ENCODE measurements around the gene SDK1.
"Not testable (repeated sequence)": the region's sequence is repeated elsewhere in the genome, so short reads cannot be mapped to it uniquely, and the experiment has no call there.

SDK1 gene

GRCh38 chr7:4094158-4094557 lies 793.1 kb downstream of the SDK1 start:
- DNase-seq = not testable (repeated sequence)

DNA sequence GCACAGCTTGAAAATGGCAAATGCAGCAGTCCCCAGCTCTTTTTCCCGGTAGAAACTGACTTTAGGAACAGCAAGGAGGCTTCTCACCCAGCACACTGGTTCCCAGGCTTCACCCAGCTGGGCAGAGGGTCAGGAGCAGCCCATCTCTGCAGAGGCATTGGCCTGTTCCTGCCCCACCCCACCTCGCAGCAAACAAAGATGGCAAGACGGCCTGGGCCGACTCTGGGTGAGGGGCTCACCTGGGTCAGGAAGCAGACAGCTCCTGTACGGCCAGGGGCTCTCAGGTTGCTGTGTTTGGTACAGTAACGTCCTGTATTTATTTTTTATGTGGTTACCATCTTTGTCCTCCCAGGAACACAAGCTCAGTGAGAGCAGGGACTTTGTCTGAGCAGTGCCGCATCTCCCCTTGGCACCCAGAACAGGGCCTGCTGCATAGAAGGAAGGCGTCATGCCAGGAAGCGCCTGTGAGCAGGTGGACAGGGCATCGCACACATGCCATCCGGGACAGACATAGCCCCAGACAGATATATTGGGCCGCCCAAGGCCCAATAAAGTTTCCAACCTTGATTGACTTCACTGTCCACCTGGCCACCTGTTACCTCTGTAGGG lies 796.1 kb downstream of the SDK1 start:
- DNase-seq = no peak

DNA sequence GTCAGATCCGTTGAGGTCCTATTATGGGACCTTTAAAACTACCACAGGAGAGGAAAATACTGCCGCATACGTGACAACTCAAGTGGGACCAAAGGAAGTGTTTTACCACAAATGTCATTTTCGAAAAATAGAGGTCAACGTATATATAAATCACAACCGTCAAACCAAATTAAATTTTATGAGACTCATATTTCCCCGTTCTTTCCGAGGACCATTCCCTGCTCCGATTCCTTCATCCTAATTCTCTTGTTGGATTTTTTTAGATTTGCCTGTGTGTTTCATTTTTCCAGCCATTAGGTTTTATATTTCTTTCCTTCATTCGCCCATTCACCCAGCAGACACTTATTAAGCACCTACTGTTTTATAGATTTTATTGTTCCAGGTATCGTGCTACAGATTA lies 797.1 kb downstream of the SDK1 start:
- no peak for DNase-seq

DNA sequence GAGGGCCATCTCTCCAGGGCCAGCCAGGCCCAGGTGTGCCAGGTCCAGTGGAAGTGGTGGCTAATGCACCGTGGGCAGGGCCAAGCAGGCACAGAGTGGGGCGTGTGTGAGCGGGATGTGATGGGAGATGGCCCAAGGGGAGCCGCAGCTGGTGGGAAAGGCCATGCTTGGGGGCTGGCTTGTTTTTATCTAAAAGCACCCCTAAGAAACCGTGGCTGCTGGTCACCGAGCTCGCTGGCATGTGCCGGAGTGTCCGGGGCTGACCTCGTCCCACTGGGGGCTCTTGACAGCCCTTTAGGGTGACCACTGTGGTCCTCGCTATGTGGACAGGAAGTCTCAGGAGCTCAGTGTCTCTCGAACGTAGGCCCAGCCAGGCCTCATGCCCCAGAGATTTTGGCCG lies 798.6 kb downstream of the SDK1 start:
- no peak for DNase-seq

GRCh38 chr7:4100148-4100547 lies 799.1 kb downstream of the SDK1 start:
- DNase-seq = no peak

DNA sequence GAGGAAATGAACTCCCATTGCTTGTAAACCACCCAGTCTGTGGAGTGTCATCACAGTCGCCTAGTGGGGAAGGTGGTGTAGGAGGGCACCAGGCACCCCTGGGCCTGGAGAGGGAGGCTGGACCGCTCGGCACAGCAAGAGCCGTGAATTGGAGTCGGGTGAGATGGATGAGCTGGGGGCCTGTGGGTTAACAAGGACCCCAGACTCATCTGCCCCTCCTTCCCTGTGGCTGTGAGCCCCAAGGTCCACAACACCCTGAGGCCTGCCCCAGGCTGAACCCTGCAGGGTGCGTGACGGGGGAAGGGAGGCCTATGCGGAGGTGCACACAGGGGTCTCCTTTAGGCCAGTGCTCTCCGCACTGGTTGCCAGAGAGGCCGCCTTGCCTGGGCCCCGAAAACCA lies 799.6 kb downstream of the SDK1 start:
- no peak for DNase-seq

DNA sequence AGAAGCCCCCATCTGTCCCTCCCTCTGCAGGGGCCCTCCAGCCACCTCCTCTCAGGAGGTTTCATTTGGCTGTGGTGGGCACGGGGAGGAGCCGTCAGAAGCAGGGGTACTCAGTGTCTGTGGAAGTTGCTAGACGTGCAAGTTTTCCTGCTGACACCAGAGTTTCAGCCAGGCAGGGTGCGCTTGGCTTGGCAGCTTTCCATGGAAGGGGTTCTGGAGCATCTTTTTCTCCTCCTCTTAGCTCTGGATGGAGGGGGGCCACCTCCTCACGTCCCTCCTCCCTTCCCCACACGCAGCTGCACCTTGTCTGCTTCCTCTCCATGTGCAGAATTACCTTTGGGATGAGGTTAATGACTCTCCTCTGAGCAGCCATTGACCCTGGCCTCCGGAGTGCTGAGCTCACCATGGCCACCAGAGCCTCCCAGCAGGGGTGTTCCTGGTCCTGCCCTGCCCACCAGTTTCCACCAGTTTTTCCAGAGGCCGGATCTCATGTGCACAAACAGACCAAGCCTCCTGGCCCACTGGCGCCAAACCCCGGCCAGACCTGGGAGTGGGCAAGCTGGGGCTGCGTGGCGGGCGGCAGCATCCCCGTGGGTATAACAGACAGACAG lies 801.3 kb downstream of the SDK1 start:
- no peak for DNase-seq

DNA sequence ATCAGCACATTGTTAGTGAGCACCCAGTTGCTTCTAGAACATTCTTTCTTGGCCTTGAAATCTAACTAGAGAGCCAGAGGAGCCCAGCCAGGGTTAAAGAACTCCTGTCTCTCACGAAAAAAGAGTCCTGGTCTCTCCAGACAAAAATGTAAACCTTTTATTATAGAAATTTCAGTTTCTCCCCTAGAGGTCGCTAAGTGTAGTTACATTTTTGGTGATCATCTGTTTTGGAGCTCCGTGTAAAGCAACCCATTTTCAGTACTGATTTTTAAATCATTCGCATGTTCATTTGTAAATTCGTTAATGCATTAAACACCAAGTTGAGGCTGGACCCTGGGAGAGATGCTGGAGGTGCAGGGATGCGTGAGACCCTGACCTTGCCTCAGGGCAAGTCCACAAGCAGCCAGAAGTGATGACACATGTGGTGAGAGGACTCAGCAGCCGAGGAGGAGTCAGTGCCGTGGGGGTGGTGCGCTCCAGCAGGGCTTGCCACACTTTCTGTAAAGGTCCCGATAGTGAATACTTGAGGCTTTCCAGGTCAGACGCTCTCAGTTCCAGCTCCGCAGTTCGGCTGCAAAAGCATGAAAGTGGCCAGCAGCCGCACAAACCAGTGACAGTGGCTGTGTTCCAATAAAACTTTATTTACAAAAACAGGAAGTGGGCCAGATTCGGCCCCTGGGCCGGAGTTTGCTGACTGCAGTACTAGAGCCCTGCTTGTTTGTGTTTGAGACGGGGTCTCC lies 802.5 kb downstream of the SDK1 start:
- no peak for DNase-seq

DNA sequence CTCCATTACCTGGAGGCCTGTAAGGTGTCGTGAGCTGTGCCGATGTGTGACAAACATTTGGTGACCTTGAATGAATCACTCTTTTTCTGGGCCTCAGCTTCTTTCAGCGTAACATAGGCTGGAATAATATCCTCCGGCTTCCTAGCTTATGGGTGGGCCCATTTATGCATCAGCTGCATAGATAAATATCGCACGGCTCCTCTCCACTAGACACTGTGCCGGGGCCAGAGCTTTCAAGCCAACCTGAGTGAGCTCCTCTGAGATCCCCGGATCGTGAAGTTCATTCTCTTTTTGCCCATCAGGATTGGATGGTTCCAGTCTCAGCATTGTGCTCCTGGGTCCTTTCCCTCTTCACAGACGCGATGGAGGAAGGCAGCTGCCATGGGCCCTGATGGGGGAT lies 806.8 kb downstream of the SDK1 start:
- no peak for DNase-seq

- DNase-seq = no peak
Observed at GRCh38 chr7:4108951-4109350, 807.9 kb downstream of the SDK1 start.

GRCh38 chr7:4109481-4110110 lies 808.5 kb downstream of the SDK1 start:
- no peak for DNase-seq

GRCh38 chr7:4110438-4110837 lies 809.4 kb downstream of the SDK1 start:
- no peak for DNase-seq

GRCh38 chr7:4111166-4111565 lies 810.1 kb downstream of the SDK1 start:
- no peak for DNase-seq

DNA sequence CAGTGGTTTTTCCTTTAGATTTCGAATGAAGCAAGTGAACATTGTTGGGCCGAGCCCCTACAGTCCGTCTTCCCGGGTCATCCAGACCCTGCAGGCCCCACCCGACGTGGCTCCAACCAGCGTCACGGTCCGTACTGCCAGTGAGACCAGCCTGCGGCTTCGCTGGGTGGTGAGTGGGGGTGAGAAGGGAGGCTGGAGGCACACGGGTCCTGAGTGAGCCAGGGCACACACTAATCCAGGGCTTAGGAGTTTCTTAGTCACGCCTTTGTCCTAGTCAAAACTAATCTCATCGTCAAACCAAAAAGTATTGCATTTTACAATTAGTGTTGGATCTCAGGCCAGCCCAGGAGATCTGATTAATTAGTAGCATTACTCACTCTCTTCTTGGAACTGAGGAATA lies 812.2 kb downstream of the SDK1 start:
- DNase-seq = no peak

GRCh38 chr7:4113976-4114375 lies 812.9 kb downstream of the SDK1 start:
- DNase-seq = no peak

- no peak for DNase-seq
Observed at GRCh38 chr7:4115442-4115841, 814.4 kb downstream of the SDK1 start.

DNA sequence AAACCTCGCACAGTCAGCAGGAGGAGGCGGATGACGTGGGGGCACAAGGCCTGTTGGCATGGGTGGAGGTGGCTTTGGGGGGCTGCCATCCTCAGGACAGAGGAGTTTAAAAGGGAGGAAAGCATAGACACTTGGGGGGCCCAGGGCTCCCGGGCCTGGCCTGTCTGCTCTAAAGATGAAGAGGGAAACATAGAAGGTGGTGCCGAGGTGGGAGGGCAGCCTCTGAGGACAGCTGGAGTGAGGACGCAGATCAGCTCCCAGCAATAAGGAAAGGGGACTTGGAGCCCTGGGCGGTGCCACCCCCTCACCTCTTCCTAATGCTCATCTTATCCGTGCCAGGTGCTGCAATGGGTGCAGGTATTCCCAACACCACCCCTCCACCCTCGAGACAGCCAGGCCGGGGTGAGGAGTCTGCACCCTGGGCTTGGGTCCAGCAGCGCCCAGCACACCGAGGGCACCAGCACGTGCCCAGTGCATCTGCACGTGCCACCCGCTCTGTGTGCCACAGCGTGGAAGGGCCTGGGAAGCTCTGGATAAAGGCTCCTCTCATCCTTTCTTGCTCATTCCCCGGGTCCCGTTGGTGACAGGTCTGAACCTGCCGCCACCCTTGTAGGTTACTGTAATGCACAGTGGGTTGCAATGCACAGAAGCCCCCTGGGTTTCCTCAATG lies 815.0 kb downstream of the SDK1 start:
- no peak for DNase-seq

DNA sequence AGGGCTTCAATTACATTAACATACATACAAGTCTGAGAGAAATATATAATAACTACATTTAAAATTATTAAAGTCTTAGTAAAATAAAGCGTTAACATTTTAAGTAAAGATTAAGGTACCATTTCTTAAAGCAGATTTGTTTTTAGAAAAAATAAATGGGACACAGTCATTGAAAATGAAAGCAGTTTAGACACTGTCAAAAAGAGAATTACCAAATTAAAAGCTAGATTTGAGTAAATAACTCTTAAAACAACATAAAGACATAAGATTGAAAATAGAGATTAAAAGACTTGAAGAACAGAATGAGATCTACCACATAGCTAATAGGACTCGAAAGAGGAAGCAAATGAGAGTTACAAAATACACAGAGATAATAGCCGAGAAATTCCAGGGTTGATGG lies 818.8 kb downstream of the SDK1 start:
- no peak for DNase-seq

- DNase-seq = no peak
Observed at GRCh38 chr7:4123346-4123745, 822.3 kb downstream of the SDK1 start.

- DNase-seq = no peak
Observed at GRCh38 chr7:4123823-4124222, 822.8 kb downstream of the SDK1 start.

DNA sequence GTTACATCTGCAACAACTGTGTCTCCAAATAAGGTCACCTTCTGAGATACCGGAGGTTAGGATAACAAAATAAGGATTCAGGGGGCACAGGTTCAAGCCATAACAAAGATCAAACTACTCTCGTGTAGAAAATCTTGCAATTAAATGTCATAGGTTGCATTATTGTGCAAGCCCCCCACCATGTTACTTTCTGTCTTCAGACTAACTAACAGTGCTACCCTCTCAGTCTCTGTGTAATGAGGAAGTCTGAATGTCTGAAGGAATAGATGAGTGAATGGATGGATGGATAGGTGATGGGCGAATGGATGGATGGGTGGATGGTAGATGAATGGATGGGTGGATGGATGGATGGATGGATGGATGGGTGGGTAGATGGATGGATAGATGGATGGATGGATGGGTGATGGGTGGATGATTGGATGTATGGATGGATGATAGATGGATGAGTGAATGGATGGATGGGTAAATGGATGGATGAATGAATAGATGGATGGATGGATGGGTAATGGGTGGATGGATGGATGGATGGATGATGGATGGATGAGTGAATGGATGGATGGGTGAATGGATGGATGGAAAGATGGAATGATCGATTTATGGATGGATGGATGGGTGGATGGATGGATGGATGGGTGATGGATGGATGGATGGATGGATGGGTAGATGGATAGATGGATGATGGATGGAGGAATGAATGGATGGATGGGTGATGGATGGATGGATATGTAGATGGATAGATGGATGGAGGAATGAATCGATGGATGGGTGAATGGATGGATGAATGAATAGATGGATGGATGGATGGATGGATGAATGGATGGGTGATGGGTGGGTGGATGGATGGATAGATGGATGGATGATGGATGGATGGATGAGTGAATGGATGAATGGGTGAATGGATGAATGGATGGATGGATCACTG lies 823.8 kb downstream of the SDK1 start:
- DNase-seq = no peak

GRCh38 chr7:4127909-4128560 lies 827.0 kb downstream of the SDK1 start:
- DNase-seq = no peak
